OCI-LY1 (cell line): ENCODE data around the gene TMEM181.
A peak's percentile ranks its signal among the peaks of the same experiment; 100 is the strongest.

ENCODE experiments used
- H2AFZ ChIP-seq: fragments of 200-600 bp; sonication (generic), shearing (Covaris generic); 2 replicates; pipeline ENCODE4 v1.6.0; 2014; ENCODE audit warnings: antibody characterized with exemption, mild to moderate bottlenecking, low read length
- H3F3A ChIP-seq: fragments of 200-600 bp; sonication (generic), shearing (Covaris generic); 2 replicates; pipeline ENCODE4 v1.6.0; 2014; ENCODE audit warnings: mild to moderate bottlenecking, antibody characterized with exemption, low read length, moderate library complexity; ENCODE audit not compliant: insufficient read depth
- H3K27ac ChIP-seq: fragments of 200-600 bp; sonication (generic); 2 replicates; pipeline ENCODE4 v1.5.1; 2014; ENCODE audit warnings: low read length, mixed run types, mild to moderate bottlenecking, low read depth; ENCODE audit not compliant: poor library complexity, severe bottlenecking
- H3K27me3 ChIP-seq: fragments of 200-600 bp; sonication (generic); 2 replicates; pipeline ENCODE4 v1.6.0; 2014; ENCODE audit warnings: antibody characterized with exemption, mild to moderate bottlenecking, low read length, moderate library complexity; ENCODE audit not compliant: insufficient read depth
- H3K36me3 ChIP-seq: fragments of 200-600 bp; sonication (generic); 2 replicates; pipeline ENCODE4 v1.6.1; 2014; ENCODE audit warnings: mild to moderate bottlenecking, antibody characterized with exemption, low read length, moderate library complexity, mixed read lengths; ENCODE audit not compliant: insufficient read depth
- H3K4me1 ChIP-seq: fragments of 200-600 bp; sonication (generic); 2 replicates; pipeline ENCODE4 v1.5.1; 2014; ENCODE audit warnings: mild to moderate bottlenecking, low read length, moderate library complexity; ENCODE audit not compliant: insufficient read depth, severe bottlenecking
- H3K4me2 ChIP-seq: fragments of 200-600 bp; sonication (generic), shearing (Covaris generic); 2 replicates; pipeline ENCODE4 v1.6.1; 2014; ENCODE audit warnings: low read length
- H3K4me3 ChIP-seq: fragments of 200-600 bp; sonication (generic); 2 replicates; pipeline ENCODE4 v1.5.1; 2014; ENCODE audit warnings: low read length, low read depth, mild to moderate bottlenecking, mixed read lengths; ENCODE audit not compliant: poor library complexity, severe bottlenecking
- H3K79me2 ChIP-seq: fragments of 200-600 bp; shearing (Covaris generic); 2 replicates; pipeline ENCODE4 v1.6.1; 2016; ENCODE audit warnings: mixed run types, low read length, mixed read lengths; ENCODE audit not compliant: insufficient read depth
- H3K9ac ChIP-seq: fragments of 200-600 bp; sonication (generic), shearing (Covaris generic); 2 replicates; pipeline ENCODE4 v1.6.1; 2014; ENCODE audit warnings: mild to moderate bottlenecking, low read length, mixed read lengths
- H3K9me2 ChIP-seq: fragments of 200-600 bp; sonication (generic), shearing (Covaris generic); 2 replicates; pipeline ENCODE4 v1.6.1; 2014; ENCODE audit warnings: low read depth, mild to moderate bottlenecking, low read length, mixed read lengths
- H3K9me3 ChIP-seq: fragments of 200-600 bp; shearing (Covaris generic); 2 replicates; pipeline ENCODE4 v1.6.1; 2014; ENCODE audit warnings: low read length, mixed read lengths
- H4K20me1 ChIP-seq: fragments of 200-600 bp; sonication (generic), shearing (Covaris generic); 2 replicates; pipeline ENCODE4 v1.6.0; 2016; ENCODE audit warnings: mild to moderate bottlenecking, low read length; ENCODE audit not compliant: insufficient read depth
- CTCF ChIP-seq: fragments of 200-600 bp; sonication (generic), shearing (Covaris generic); IDR thresholded peaks from 2 replicates; pipeline ENCODE4 v1.5.1; 2017; ENCODE audit warnings: mild to moderate bottlenecking, antibody characterized with exemption, low read length, moderate library complexity, mixed read lengths
- EZH2 ChIP-seq: fragments of 200-600 bp; sonication (generic), shearing (Covaris generic); IDR thresholded peaks from 2 replicates; pipeline ENCODE4 v1.8.0; 2017; ENCODE audit warnings: borderline replicate concordance, mixed run types, mild to moderate bottlenecking, antibody characterized with exemption, low read length, moderate library complexity, mixed read lengths

The TMEM181 gene

GRCh38 chr6:158564243-158565121 is 4.6 kb downstream of the TMEM181 start:
- Histone ChIP-seq H3K79me2 (no peaks in the 10 kb centered on the region), H3K27ac (peak overlapping the region; percentile 52), H2AFZ (no peak overlapping the region), H3K4me2 (peak overlapping the region; percentile 7; the same call in 1 of the 2 replicates), H4K20me1 (no peaks in the 10 kb centered on the region), H3K4me3 (no peak overlapping the region), H3K4me1 (peaks cover 52% of the 10 kb centered on the region), H3F3A (no peaks in the 10 kb centered on the region), H3K36me3 (no peaks in the 10 kb centered on the region; the same call in 1 of the 2 replicates), H3K9ac (no peak overlapping the region), H3K9me2 (no peaks in the 10 kb centered on the region), H3K9me3 (no peaks in the 10 kb centered on the region), H3K27me3 (no peaks in the 10 kb centered on the region)
- no peak for TF ChIP-seq CTCF
- no peak for TF ChIP-seq EZH2

- Histone ChIP-seq H3K4me1 (peaks cover 55% of the 10 kb centered on the region), H3K36me3 (no peaks in the 10 kb centered on the region; the same call in 1 of the 2 replicates), H3K27ac (no peak overlapping the region), H3K27me3 (no peaks in the 10 kb centered on the region), H3K4me2 (no peak overlapping the region), H3F3A (no peaks in the 10 kb centered on the region), H2AFZ (no peak overlapping the region), H3K79me2 (no peaks in the 10 kb centered on the region), H3K9me3 (no peaks in the 10 kb centered on the region), H3K4me3 (no peak overlapping the region), H3K9ac (no peak overlapping the region), H4K20me1 (no peaks in the 10 kb centered on the region), H3K9me2 (no peaks in the 10 kb centered on the region)
- TF ChIP-seq EZH2 (no peak), CTCF (no peak)
Observed at GRCh38 chr6:158565122-158565429, 5.2 kb downstream of the TMEM181 start.

- no peak overlapping the region for H3K4me3 ChIP-seq
Observed at GRCh38 chr6:158565482-158566040, 5.7 kb downstream of the TMEM181 start.

More at GRCh38 chr6:158565482-158566040, 5.7 kb downstream of the TMEM181 start:
- Histone ChIP-seq H3K4me1 (peaks cover 58% of the 10 kb centered on the region), H3K27me3 (no peaks in the 10 kb centered on the region), H3F3A (no peaks in the 10 kb centered on the region), H3K79me2 (no peaks in the 10 kb centered on the region), H3K9ac (no peak overlapping the region), H3K4me2 (no peak overlapping the region), H4K20me1 (no peaks in the 10 kb centered on the region), H3K27ac (no peak overlapping the region), H3K36me3 (no peaks in the 10 kb centered on the region; the same call in 1 of the 2 replicates), H2AFZ (no peak overlapping the region), H3K9me3 (no peaks in the 10 kb centered on the region), H3K9me2 (no peaks in the 10 kb centered on the region)
- TF ChIP-seq CTCF (no peak), EZH2 (no peak)
